ENCODE measurements around the gene GBX1. TPM values are rescaled to one million over a fixed set of nuclear protein-coding genes. Genes with fewer than 3 reads are reported as not detected.
A peak's percentile ranks its signal among the peaks of the same experiment; 100 is the strongest.

The GBX1 gene
- total and polyA plus RNA-seq, 5 donors from 2014 or later, result not detected

- no peak overlapping the region for H3K27ac ChIP-seq (ENCODE audit: insufficient read depth, low read length, poor library complexity, severe bottlenecking)
- no peaks in the 10 kb centered on the region for H3K27me3 ChIP-seq (ENCODE audit: control insufficient read depth, insufficient read depth, low read length)
- H3K4me1 Mint-ChIP-seq, result peaks cover 0 to 22% (median 7%) of the 10 kb centered on the region in 4 donors
- peaks cover 21% of the 10 kb centered on the region for H3K27me3 Mint-ChIP-seq
- peaks cover 14% of the 10 kb centered on the region for H3K36me3 Mint-ChIP-seq
- H3K9me3 ChIP-seq (ENCODE audit: control insufficient read depth in 2 of 2, low read length in 2 of 2), result no peaks in the 10 kb centered on the region
- peaks cover 4% of the 10 kb centered on the region for H3K4me1 ChIP-seq (ENCODE audit: control insufficient read depth, insufficient read depth, low read length, poor library complexity, severe bottlenecking)
- no peaks in the 10 kb centered on the region for H3K36me3 ChIP-seq (ENCODE audit: control insufficient read depth, insufficient read depth, low read length)
- H3K27ac Mint-ChIP-seq, result no peak overlapping the region
- H3K9me3 Mint-ChIP-seq, result no peaks in the 10 kb centered on the region
- no peak overlapping the region for H3K4me3 ChIP-seq (ENCODE audit: low read depth, low read length)
- ATAC-seq (ENCODE audit: low read depth in 2 of 2), result no peak
- no peak for DNase-seq
- H3K4me3 Mint-ChIP-seq, result no peak overlapping the region
These were observed 47.6 kb downstream of the GBX1 start for GRCh38 chr7:151119902-151120301.

DNA sequence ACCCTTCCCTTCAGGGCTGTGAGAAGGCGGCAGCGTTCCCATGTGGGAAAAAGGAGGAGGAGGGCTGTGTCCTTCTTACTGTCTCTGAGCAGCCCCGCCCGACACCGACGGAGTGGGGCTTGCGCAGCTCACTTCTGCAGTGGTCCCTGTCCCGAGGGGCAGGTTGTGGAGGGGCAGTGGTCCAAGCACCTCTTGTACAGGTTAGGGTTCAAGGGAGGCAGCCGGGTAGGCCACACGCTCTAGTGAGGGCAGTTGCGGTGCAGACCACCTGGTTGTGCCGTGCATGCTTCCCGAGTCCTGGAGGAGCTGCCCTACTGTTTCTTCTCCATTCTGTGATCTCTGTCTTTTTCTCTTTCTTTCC lies 48.5 kb downstream of the GBX1 start:
- H3K9me3 ChIP-seq (ENCODE audit: control insufficient read depth in 2 of 2, low read length in 2 of 2), result no peaks in the 10 kb centered on the region
- Mint-ChIP-seq H3K4me3 (peak overlapping the region in 2 of 4 donors; percentile 56 to 88), H3K27me3 (peaks cover 19% of the 10 kb centered on the region), H3K27ac (no peak overlapping the region), H3K36me3 (peaks cover 13% of the 10 kb centered on the region), H3K4me1 (peaks cover 0 to 21% (median 5%) of the 10 kb centered on the region in 4 donors), H3K9me3 (no peaks in the 10 kb centered on the region)
- DNase-seq, result no peak
- H3K4me3 ChIP-seq (ENCODE audit: low read depth, low read length), result no peak overlapping the region
- H3K27ac ChIP-seq (ENCODE audit: insufficient read depth, low read length, poor library complexity, severe bottlenecking), result no peak overlapping the region
- no peaks in the 10 kb centered on the region for H3K27me3 ChIP-seq (ENCODE audit: control insufficient read depth, insufficient read depth, low read length)
- ATAC-seq (ENCODE audit: low read depth in 2 of 2), result no peak
- peaks cover 4% of the 10 kb centered on the region for H3K4me1 ChIP-seq (ENCODE audit: control insufficient read depth, insufficient read depth, low read length, poor library complexity, severe bottlenecking)
- H3K36me3 ChIP-seq (ENCODE audit: control insufficient read depth, insufficient read depth, low read length), result no peaks in the 10 kb centered on the region

- Histone ChIP-seq H3K4me3 (ENCODE audit: low read depth, low read length) (no peak overlapping the region), H3K27ac (ENCODE audit: insufficient read depth, low read length, poor library complexity, severe bottlenecking) (no peak overlapping the region)
These were observed 49.1 kb downstream of the GBX1 start for GRCh38 chr7:151118108-151119054.

DNA sequence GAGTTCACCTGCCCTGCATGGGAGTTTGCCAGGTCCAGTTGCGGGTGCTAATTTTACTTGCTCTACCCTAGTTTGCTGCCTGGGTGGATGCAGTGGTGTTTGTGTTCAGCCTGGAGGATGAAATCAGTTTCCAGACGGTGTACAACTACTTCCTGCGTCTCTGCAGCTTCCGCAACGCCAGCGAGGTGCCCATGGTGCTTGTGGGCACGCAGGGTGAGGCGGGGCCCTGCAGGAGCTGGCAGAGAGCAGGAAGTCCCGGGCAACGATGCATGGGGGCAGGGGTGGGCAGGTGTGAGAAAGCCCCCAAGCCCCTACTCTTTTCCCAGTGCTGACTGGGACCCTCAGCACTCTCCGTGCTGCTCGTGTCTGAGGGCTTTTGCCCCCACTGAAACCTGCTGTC lies 49.9 kb downstream of the GBX1 start:
- ATAC-seq (ENCODE audit: low read depth in 2 of 2) (peak; percentile 68 to 75), DNase-seq (peak in 2 of 3 donors; percentile 50 to 63)
- Mint-ChIP-seq H3K27me3 (peaks cover 17% of the 10 kb centered on the region), H3K36me3 (peaks cover 10% of the 10 kb centered on the region), H3K4me1 (peaks cover 0 to 20% (median 4%) of the 10 kb centered on the region in 4 donors), H3K9me3 (no peaks in the 10 kb centered on the region), H3K27ac (peak overlapping the region; percentile 56 to 89 (median 89)), H3K4me3 (peak overlapping the region; percentile 73 to 78 (median 77))
- Histone ChIP-seq H3K9me3 (ENCODE audit: control insufficient read depth in 2 of 2, low read length in 2 of 2) (no peaks in the 10 kb centered on the region), H3K36me3 (ENCODE audit: control insufficient read depth, insufficient read depth, low read length) (no peaks in the 10 kb centered on the region), H3K4me1 (ENCODE audit: control insufficient read depth, insufficient read depth, low read length, poor library complexity, severe bottlenecking) (peaks cover 4% of the 10 kb centered on the region), H3K4me3 (ENCODE audit: low read depth, low read length) (peak overlapping the region; percentile 10), H3K27me3 (ENCODE audit: control insufficient read depth, insufficient read depth, low read length) (no peaks in the 10 kb centered on the region), H3K27ac (ENCODE audit: insufficient read depth, low read length, poor library complexity, severe bottlenecking) (peak overlapping the region; percentile 6)

More at GRCh38 chr7:151118108-151119054, 49.1 kb downstream of the GBX1 start:
- no peaks in the 10 kb centered on the region for H3K36me3 ChIP-seq (ENCODE audit: control insufficient read depth, insufficient read depth, low read length)
- Mint-ChIP-seq H3K36me3 (peaks cover 10% of the 10 kb centered on the region), H3K27ac (peak overlapping the region in 2 of 3 donors; percentile 56 to 71), H3K27me3 (peaks cover 14% of the 10 kb centered on the region), H3K4me3 (peak overlapping the region in 2 of 4 donors; percentile 56 to 88), H3K9me3 (no peaks in the 10 kb centered on the region), H3K4me1 (peaks cover 0 to 20% (median 4%) of the 10 kb centered on the region in 4 donors)
- H3K27me3 ChIP-seq (ENCODE audit: control insufficient read depth, insufficient read depth, low read length), result no peaks in the 10 kb centered on the region
- H3K9me3 ChIP-seq (ENCODE audit: control insufficient read depth in 2 of 2, low read length in 2 of 2), result no peaks in the 10 kb centered on the region
- peaks cover 4% of the 10 kb centered on the region for H3K4me1 ChIP-seq (ENCODE audit: control insufficient read depth, insufficient read depth, low read length, poor library complexity, severe bottlenecking)
- ATAC-seq (ENCODE audit: low read depth in 2 of 2) (no peak), DNase-seq (no peak)

- no peak for DNase-seq
- no peaks in the 10 kb centered on the region for H3K27me3 ChIP-seq (ENCODE audit: control insufficient read depth, insufficient read depth, low read length)
- Mint-ChIP-seq H3K36me3 (peaks cover 10% of the 10 kb centered on the region), H3K4me1 (peaks cover 0 to 20% (median 4%) of the 10 kb centered on the region in 4 donors), H3K9me3 (no peaks in the 10 kb centered on the region), H3K27ac (peak overlapping the region in 2 of 3 donors; percentile 56 to 89), H3K27me3 (peaks cover 17% of the 10 kb centered on the region), H3K4me3 (peak overlapping the region; percentile 73 to 78 (median 77))
- H3K36me3 ChIP-seq (ENCODE audit: control insufficient read depth, insufficient read depth, low read length), result no peaks in the 10 kb centered on the region
- peaks cover 4% of the 10 kb centered on the region for H3K4me1 ChIP-seq (ENCODE audit: control insufficient read depth, insufficient read depth, low read length, poor library complexity, severe bottlenecking)
- no peak for ATAC-seq (ENCODE audit: low read depth in 2 of 2)
- H3K9me3 ChIP-seq (ENCODE audit: control insufficient read depth in 2 of 2, low read length in 2 of 2), result no peaks in the 10 kb centered on the region
- H3K27ac ChIP-seq (ENCODE audit: insufficient read depth, low read length, poor library complexity, severe bottlenecking), result peak overlapping the region; percentile 6
- H3K4me3 ChIP-seq (ENCODE audit: low read depth, low read length), result peak overlapping the region; percentile 10
These were observed 50.7 kb downstream of the GBX1 start for GRCh38 chr7:151116603-151117440.

DNA sequence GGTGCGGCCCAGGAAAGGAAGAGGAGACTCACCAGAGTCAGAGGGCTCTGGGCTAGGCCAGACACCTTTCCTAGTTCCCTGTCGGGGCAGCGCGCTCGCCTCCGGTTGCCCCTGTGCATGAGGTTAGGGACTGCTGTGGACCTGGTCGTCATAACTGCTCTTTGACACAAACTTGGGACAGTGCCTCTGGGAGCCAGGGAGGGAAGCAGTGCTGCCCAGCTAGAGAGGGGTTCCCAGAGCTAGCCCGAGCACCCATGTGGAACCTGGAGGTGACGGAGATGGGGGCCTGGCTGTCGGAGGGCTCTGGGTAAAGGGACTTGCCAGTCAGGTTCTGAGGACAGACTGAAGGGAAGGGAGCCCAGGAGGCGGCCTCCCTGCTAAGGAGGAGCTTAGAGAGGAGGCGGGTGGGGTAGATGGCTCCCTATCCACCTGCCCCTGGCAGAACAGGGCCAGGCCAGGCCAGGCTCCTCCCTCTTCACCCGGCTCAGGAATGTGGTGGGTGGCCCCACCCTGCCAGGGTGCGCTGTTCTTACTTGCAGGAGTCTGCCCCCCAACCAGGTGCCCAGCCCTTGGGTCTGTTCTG lies 51.6 kb downstream of the GBX1 start:
- H3K27ac ChIP-seq (ENCODE audit: insufficient read depth, low read length, poor library complexity, severe bottlenecking), result no peak overlapping the region
- H3K27me3 ChIP-seq (ENCODE audit: control insufficient read depth, insufficient read depth, low read length), result no peaks in the 10 kb centered on the region
- Mint-ChIP-seq H3K4me1 (peaks cover 0 to 23% (median 3%) of the 10 kb centered on the region in 4 donors), H3K4me3 (peak overlapping the region in 3 of 4 donors; percentile 38 to 74 (median 72)), H3K27ac (peak overlapping the region in 1 of 3 donors; percentile 43), H3K36me3 (peaks cover 5% of the 10 kb centered on the region), H3K9me3 (no peaks in the 10 kb centered on the region), H3K27me3 (peaks cover 17% of the 10 kb centered on the region)
- H3K4me1 ChIP-seq (ENCODE audit: control insufficient read depth, insufficient read depth, low read length, poor library complexity, severe bottlenecking), result peaks cover 8% of the 10 kb centered on the region
- DNase-seq (no peak), ATAC-seq (ENCODE audit: low read depth in 2 of 2) (no peak)
- no peaks in the 10 kb centered on the region for H3K36me3 ChIP-seq (ENCODE audit: control insufficient read depth, insufficient read depth, low read length)
- no peaks in the 10 kb centered on the region for H3K9me3 ChIP-seq (ENCODE audit: control insufficient read depth in 2 of 2, low read length in 2 of 2)
- no peak overlapping the region for H3K4me3 ChIP-seq (ENCODE audit: low read depth, low read length)

GRCh38 chr7:151115121-151115835 lies 52.2 kb downstream of the GBX1 start:
- peaks cover under 1% of the 10 kb centered on the region for H3K36me3 Mint-ChIP-seq
- peak overlapping the region in 3 of 4 donors; percentile 38 to 74 (median 72) for H3K4me3 Mint-ChIP-seq
- DNase-seq (peak in 1 of 3 donors; percentile 48), ATAC-seq (ENCODE audit: low read depth in 2 of 2) (peak; percentile 29 to 32)
- no peaks in the 10 kb centered on the region for H3K36me3 ChIP-seq (ENCODE audit: control insufficient read depth, insufficient read depth, low read length)
- no peak overlapping the region for H3K4me3 ChIP-seq (ENCODE audit: low read depth, low read length)
- peaks cover 0 to 23% (median 3%) of the 10 kb centered on the region in 4 donors for H3K4me1 Mint-ChIP-seq
- H3K9me3 ChIP-seq (ENCODE audit: control insufficient read depth in 2 of 2, low read length in 2 of 2), result no peaks in the 10 kb centered on the region
- no peak overlapping the region for H3K27ac Mint-ChIP-seq
- no peaks in the 10 kb centered on the region for H3K9me3 Mint-ChIP-seq
- peaks cover 17% of the 10 kb centered on the region for H3K27me3 Mint-ChIP-seq
- no peaks in the 10 kb centered on the region for H3K27me3 ChIP-seq (ENCODE audit: control insufficient read depth, insufficient read depth, low read length)
- peaks cover 9% of the 10 kb centered on the region for H3K4me1 ChIP-seq (ENCODE audit: control insufficient read depth, insufficient read depth, low read length, poor library complexity, severe bottlenecking)
- H3K27ac ChIP-seq (ENCODE audit: insufficient read depth, low read length, poor library complexity, severe bottlenecking), result no peak overlapping the region
